ENCODE data around the gene SNX30.

DNA sequence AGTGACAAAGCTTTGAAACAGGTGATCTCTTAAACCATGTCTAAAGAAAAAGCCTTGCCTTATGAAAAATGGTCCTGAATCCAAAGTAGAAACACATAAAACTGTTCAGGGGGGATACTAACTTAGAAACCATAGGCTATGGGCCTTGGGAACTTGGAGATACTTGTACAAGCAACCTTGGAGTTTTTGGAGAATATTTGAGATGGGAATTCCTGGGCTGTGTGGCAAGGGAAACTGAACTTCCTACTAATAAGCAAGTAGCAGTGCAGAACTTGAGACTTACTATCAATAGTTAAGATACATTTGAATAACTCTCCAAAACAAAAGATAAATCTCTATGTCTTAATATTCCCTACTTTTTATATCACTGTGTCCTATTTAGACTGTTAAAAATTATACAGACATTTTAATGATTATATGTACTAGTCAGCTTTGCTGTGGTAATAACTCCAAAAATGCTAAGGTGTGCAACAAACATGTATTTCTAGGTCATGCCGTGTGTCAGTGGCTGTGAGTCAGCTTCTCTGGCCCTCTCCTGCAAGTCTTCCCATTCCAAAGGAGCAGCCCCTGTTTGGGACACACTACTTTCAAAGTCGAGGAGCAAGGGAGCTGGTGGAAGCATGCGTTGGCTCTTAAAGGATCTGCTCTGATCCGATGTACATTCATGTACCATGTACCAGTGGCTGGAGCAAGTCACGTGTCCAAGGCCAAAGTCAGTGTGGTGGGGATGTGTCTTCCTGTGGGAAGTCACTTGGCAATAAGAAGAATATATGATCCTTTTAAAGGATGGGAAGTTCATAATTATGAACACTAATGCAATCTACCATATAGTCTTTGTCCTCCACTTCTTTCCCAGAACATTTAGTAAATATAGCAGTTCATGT, 39.6 kb downstream of the SNX30 start:
- no peak for TF ChIP-seq MYNN (tag by site-specific recombination; IDR thresholded peaks at IDR 0.05; ENCODE audit: borderline replicate concordance)
- no peak for TF ChIP-seq ZNF514 (tag by site-specific recombination; IDR thresholded peaks at IDR 0.05)
- no peak for TF ChIP-seq KLF7 (tag by site-specific recombination; IDR thresholded peaks at IDR 0.05; ENCODE audit: borderline replicate concordance)
- TF ChIP-seq ZNF155 (tag by site-specific recombination; IDR thresholded peaks at IDR 0.05), result no peak

Data from HEK293 (cell line).